ENCODE data around the gene ZNF729.
"Not testable (repeated sequence)": the region's sequence is repeated elsewhere in the genome, so short reads cannot be mapped to it uniquely, and the experiment has no call there.

The ZNF729 gene

GRCh38 chr19:22286151-22286810, at the start of gene ZNF729:
TSS of gene ZNF729 (plus strand) at chr19:22286441. CDS start at chr19:22286526, 85 bp downstream.
- no peak for DNase-seq

GRCh38 chr19:22256856-22257255, 29.4 kb upstream of the ZNF729 start:
- DNase-seq: no peak

DNA sequence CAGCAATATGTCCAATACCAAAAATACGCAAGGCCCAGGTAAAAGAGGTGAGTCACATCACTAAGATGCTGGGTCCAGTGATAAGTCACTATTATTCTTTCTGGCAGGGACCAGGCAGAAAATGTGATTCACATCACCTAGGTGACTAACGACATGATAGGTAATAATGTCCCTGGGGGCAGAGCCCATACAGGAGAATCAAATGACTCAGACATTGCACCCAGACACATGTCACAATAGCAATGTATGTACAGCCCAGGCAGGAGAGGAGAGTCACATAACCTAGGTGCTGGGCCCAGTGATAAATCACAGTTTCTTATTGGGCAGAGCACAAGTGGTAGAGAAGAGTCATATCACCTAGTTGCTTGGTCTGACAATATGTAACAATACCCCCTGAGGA, 28.9 kb upstream of the ZNF729 start:
- DNase-seq: no peak

GRCh38 chr19:22257916-22258315, 28.3 kb upstream of the ZNF729 start:
- DNase-seq: no peak

DNA sequence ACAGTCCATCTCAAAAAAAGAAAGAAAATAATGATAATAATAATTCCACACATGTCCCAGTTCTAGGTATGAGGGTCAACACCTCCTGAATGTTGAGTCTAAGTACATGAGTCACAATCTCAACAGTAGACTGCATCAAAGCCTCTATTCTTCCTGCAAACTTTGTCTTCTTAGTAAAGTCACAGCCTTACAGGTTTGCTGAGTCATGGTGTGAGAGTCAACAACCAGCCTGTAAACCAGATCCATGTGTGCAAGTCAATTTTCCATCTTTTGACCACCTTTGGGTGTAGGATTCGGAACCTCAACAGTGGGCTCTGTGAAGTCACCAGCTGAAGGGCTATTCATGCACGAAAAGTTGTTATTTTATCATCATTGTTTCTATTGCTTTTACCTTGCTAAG, 25.7 kb upstream of the ZNF729 start:
- DNase-seq: no peak

GRCh38 chr19:22261596-22261995, 24.6 kb upstream of the ZNF729 start:
- no peak for DNase-seq

GRCh38 chr19:22263121-22263520, 23.1 kb upstream of the ZNF729 start:
- DNase-seq: no peak

DNA sequence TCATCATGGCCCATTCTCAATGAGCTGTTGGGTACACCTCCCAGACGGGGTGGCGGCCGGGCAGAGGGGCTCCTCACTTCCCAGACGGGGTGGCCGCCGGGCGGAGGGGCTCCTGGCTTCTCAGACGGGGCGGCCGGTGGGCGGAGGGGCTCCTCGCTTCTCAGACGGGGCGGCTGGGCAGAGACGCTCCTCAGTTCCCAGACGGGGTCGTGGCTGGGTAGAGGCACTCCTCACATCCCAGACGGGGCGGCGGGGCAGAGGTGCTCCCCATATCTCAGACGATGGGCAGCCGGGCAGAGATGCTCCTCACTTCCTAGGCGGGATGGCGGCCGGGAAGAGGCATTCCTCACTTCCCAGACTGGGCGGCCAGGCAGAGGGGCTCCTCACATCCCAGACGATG, 35.3 kb downstream of the ZNF729 start:
- not testable (repeated sequence) for DNase-seq

DNA sequence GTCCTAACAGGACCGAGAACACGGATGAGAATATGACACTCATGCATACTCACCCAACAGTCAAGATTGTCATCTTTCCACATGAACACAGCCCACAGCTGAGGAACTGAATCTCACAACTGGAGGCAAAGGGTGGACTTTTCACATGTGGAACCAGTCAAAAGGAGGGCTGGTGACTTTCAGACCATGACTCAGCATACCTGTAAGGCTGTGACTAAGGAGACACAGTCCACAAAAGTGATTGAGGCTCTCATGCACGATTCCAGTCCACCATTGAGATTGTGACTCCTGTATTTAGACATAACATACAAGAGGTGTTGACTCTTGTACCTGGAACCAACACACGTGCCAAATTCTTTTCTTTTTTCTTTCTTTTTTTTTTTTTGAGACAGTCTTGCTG, 40.0 kb downstream of the ZNF729 start:
- DNase-seq: no peak

DNA sequence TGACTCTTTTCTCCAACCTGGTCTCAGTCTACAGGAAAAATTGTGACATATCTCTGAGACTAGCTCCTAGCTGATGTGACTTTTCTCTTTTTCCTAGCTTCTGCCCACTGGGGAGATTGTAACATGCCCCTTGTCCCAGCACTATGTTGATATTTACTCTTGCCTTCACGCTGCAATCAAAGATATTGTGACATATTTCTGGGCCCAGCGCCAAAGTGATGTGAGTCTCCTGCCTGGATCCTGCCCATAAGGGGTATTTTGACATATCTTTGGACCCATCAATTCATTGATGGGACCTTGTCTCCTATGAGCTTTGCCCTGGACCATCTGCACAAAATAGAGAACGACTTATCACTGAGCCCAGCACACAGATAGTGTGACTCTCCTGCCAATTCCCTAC, 41.1 kb downstream of the ZNF729 start:
- no peak for DNase-seq

- no peak for DNase-seq
Measured at GRCh38 chr19:22331521-22331920, 45.3 kb downstream of the ZNF729 start.

GRCh38 chr19:22332924-22333323, 46.7 kb downstream of the ZNF729 start:
- no peak for DNase-seq

- no peak for DNase-seq
Measured at GRCh38 chr19:22335716-22336115, 49.5 kb downstream of the ZNF729 start.

- DNase-seq: no peak
Measured at GRCh38 chr19:22354665-22355064, 68.4 kb downstream of the ZNF729 start.

Measured in CD4-positive, alpha-beta T cell treated with Interleukin-17A for 4 hours (primary cell).